AG09309 (cell line): ENCODE data around the gene CALML5.

ENCODE experiments used
- DNase-seq: peaks from one replicate; pipeline ENCODE4 v3.0.0-alpha.2; 2010; ENCODE audit warnings: low read depth
- H3K4me3 ChIP-seq: 2 replicates; pipeline ENCODE4 v1.5.1; 2011; ENCODE audit warnings: mild to moderate bottlenecking, low read depth, low read length, moderate library complexity; ENCODE audit not compliant: control insufficient read depth
- CTCF ChIP-seq: IDR thresholded peaks from 2 replicates; pipeline ENCODE4 v1.5.1; 2011; ENCODE audit warnings: mild to moderate bottlenecking, low read depth, low read length, inconsistent platforms; ENCODE audit not compliant: insufficient read depth, control insufficient read depth; ENCODE audit errors: missing control alignments

CALML5 gene

GRCh38 chr10:5538892-5539651 lies 39.7 kb upstream of the CALML5 start:
- no peak overlapping the region for H3K4me3 ChIP-seq
- TF ChIP-seq CTCF = no peak
- no peak for DNase-seq

GRCh38 chr10:5538446-5538845 lies 39.1 kb upstream of the CALML5 start:
- no peak overlapping the region for H3K4me3 ChIP-seq
- DNase-seq = peak; percentile 25
- TF ChIP-seq CTCF = no peak

DNA sequence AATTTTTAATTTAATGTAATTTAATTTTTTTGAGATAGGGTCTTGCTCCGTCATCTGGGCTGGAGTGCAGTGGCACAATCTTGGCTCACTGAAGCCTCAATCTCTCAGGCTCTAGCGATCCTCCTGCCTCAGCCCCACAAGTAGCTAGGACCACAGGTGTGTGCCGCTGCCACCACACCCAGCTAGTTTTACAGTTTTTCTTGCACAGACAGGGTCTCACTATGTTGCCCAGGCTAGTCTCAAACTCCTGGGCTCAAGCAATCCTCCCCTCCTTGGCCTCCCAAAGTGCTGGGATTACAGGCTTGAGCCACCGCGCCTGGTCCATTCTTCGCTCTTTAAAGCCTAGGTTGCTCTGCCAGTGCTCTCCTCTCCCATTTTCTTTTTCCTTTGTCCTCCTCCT lies 38.3 kb upstream of the CALML5 start:
- no peak for DNase-seq
- no peak overlapping the region for H3K4me3 ChIP-seq
- TF ChIP-seq CTCF = no peak

DNA sequence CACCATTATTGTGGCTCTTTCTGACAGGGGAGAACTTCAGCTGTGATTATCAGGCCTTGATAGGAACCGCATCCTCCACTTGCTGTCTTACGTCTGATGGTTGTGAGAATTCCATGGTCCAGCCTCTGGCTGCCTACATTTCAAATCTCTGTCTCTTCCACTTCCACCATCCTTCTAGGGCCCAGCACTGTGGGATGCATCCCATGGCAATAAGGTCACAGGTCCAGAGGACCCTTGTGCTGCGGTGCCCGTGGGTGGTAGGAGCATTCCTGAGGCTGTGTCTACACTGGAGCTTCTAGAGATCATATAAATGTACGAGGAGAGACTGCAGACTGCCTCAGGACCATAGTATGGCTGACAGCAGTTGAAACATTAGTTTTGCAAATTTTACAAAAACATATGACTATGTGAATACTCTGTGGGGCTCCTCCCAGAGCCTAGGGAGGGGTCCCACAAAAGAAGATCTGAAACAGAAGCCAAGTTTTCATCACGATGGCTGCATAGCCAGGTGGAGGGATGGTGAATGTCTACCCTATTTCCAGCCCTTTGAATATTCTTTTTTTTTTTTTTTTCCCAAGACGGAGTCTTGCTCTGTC lies 37.2 kb upstream of the CALML5 start:
- no peak for TF ChIP-seq CTCF
- no peak for DNase-seq
- no peak overlapping the region for H3K4me3 ChIP-seq

DNA sequence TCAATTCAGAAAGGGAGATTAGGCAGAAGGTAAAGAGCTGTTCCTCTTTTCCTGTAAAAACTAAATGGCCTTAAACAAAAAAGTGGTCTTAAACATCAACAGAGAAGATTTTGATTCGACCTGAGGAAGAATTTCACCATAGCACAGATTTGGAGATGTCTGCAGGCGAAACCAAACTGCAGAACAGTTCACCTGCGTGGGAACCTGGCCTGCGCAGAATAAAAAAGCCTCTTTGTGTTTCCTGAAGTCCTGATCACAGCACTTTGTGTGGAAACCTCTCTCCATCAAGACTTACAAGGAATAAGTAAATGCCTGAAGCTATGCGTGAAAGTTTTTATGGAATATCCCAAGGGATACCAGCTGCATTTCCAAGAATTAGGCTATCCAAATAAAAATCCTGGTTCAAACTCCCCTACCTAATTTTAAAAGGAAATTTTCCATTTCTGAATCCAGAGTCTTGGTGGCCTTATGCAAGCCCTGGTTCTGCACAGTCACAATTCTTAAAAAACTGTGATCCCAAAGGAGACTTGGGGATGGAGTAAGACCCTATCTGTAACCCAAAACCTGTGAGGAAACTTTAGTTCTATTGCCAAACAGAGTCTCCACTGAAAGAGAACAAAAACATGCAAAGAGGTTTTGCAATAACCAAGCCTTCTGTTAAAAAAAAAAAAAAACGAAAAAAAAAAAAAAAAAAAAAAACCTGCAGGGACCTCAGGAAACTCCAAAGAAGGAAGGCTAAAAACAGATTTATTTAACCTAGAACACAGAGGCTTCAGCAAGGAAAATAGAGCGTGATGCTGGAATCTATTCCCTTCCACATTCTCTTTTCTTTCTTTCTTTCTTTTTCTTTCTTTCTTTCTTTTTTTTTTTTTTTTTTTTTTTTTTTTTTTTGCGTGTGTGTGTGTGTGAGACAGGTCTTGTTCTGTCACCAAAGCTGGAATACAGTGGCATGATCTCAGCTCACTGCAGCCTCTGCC lies 35.8 kb upstream of the CALML5 start:
- DNase-seq = peak; percentile 85
- TF ChIP-seq CTCF = no peak
- no peak overlapping the region for H3K4me3 ChIP-seq

DNA sequence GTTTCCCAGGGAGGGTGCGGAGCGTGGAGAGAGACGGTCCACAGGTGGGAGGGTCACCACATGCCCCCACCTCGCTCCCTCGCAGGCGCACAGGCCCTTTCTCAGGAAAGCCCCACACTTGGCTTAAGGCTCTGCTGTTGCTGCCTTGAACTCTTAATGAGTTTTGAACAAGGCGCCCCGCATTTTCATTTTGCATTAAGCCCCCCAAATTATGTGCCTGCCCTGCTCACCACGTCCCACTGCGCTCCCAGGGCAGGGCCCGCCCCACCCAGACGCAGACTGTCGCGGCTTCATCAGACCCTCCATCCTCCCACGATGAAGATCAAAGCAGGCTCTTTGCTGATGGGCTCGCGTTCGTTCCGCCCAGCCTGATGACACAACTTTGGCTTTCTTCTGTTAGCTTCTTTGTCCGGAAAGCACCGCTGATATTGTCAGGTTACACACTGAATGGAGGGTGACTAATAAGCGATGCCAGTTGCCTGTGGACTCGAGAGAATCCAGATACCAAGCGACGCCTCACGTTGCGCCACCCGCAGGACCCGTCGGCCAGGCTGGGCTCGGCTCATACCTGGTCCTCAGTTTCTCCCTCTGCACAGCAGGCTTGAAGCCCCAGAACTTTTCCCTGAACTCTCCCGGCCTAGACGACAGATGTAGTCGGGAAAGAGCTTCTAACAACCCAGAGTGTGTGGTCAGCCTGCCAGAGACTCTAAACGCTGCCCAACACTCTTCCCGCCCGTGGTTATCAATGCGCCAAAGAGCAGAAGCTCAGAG lies 34.9 kb upstream of the CALML5 start:
- no peak overlapping the region for H3K4me3 ChIP-seq
- DNase-seq = no peak
- TF ChIP-seq CTCF = no peak
